Ectodermal cell (in vitro differentiated cells): ENCODE results near the gene MNX1.

ENCODE experiments used
- H3K27ac ChIP-seq: 2 replicates; pipeline ENCODE4 v1.7.0; 2013; ENCODE audit warnings: mild to moderate bottlenecking, low read depth, low read length; ENCODE audit not compliant: insufficient read depth, poor library complexity, severe bottlenecking
- H3K27me3 ChIP-seq: 2 replicates; pipeline ENCODE4 v1.7.0; 2013; ENCODE audit warnings: mild to moderate bottlenecking, low read length; ENCODE audit not compliant: insufficient read depth, control insufficient read depth, poor library complexity, severe bottlenecking
- H3K36me3 ChIP-seq: one replicate; pipeline ENCODE4 v1.7.0; 2013; ENCODE audit warnings: low read length; ENCODE audit not compliant: control insufficient read depth, insufficient read depth
- H3K4me1 ChIP-seq: one replicate; pipeline ENCODE4 v1.7.0; 2013; ENCODE audit warnings: low read length; ENCODE audit not compliant: control insufficient read depth, insufficient read depth
- H3K4me3 ChIP-seq: 2 replicates; pipeline ENCODE4 v1.7.0; 2013; ENCODE audit warnings: low read depth, low read length, control low read depth; ENCODE audit not compliant: insufficient read depth
- H3K9me3 ChIP-seq: 2 replicates; pipeline ENCODE4 v1.7.0; 2013; ENCODE audit warnings: mild to moderate bottlenecking, low read length, moderate library complexity; ENCODE audit not compliant: control insufficient read depth
- WGBS, 2 experiments: methylation state at CpG; one replicate each; pipeline ENCODE4 v1.1.7; 2013; ENCODE audit warnings: missing lambda C conversion rate in 2 of 2; 5-methylcytosine and 5-hydroxymethylcytosine counted together

The MNX1 gene

GRCh38 chr7:156993021-156993924 lies 17.2 kb downstream of the MNX1 start:
- peaks cover 38% of the 10 kb centered on the region for H3K27me3 ChIP-seq
- WGBS, 2 experiments: 76 to 79% methylated on average over 32 of the region's 32 CpGs
- H3K9me3 ChIP-seq: no peaks in the 10 kb centered on the region
- no peak overlapping the region for H3K4me3 ChIP-seq
- no peak overlapping the region for H3K27ac ChIP-seq
- no peaks in the 10 kb centered on the region for H3K4me1 ChIP-seq
- H3K36me3 ChIP-seq: no peaks in the 10 kb centered on the region

- no peaks in the 10 kb centered on the region for H3K9me3 ChIP-seq
- no peaks in the 10 kb centered on the region for H3K36me3 ChIP-seq
- no peak overlapping the region for H3K4me3 ChIP-seq
- WGBS, 2 experiments: 91% methylated on average over 25 of the region's 25 CpGs
- H3K27ac ChIP-seq: no peak overlapping the region
- peaks cover 10% of the 10 kb centered on the region for H3K27me3 ChIP-seq
- no peaks in the 10 kb centered on the region for H3K4me1 ChIP-seq
Observed at GRCh38 chr7:156989766-156990535, 20.5 kb downstream of the MNX1 start.

- no peaks in the 10 kb centered on the region for H3K9me3 ChIP-seq
- H3K36me3 ChIP-seq: no peaks in the 10 kb centered on the region
- H3K27me3 ChIP-seq: peaks cover 7% of the 10 kb centered on the region
- no peak overlapping the region for H3K27ac ChIP-seq
- H3K4me3 ChIP-seq: no peak overlapping the region
- 87% methylated on average over 27 of the region's 27 CpGs for WGBS, 2 experiments
- no peaks in the 10 kb centered on the region for H3K4me1 ChIP-seq
Observed at GRCh38 chr7:156988343-156989185, 21.9 kb downstream of the MNX1 start.

DNA sequence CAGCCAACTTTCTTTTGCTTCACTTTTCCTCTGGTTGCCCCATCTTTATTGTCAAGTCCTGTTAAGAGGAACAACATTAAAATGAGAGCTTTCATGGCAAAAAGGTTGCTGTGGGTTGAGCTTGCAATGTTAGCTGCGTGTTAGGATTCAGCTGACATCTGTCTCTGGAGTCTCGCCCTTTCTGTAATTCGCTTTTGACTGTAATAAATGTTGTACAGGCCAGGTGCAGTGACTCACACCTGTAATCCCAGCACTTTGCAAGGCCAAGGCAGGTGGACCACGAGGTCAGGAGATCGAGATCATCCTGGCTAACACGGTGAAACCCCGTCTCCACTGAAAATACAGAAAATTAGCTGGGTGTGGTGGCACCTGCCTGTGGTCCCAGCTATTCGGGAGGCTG lies 24.1 kb downstream of the MNX1 start:
- Histone ChIP-seq H3K27me3 (no peaks in the 10 kb centered on the region), H3K9me3 (no peaks in the 10 kb centered on the region), H3K36me3 (no peaks in the 10 kb centered on the region), H3K27ac (no peak overlapping the region), H3K4me3 (no peak overlapping the region), H3K4me1 (no peaks in the 10 kb centered on the region)
- 94 to 95% methylated on average over 8 of the region's 8 CpGs for WGBS, 2 experiments

- WGBS, 2 experiments: 90 to 91% methylated on average over 29 of the region's 29 CpGs
- no peak overlapping the region for H3K4me3 ChIP-seq
Observed at GRCh38 chr7:156985101-156985992, 25.1 kb downstream of the MNX1 start.

GRCh38 chr7:156984174-156984891 lies 26.1 kb downstream of the MNX1 start:
- H3K36me3 ChIP-seq: no peaks in the 10 kb centered on the region
- 91 to 94% methylated on average over 11 to 13 of the region's 14 CpGs for WGBS, 2 experiments

More at GRCh38 chr7:156985101-156985992, 25.1 kb downstream of the MNX1 start:
- no peaks in the 10 kb centered on the region for H3K27me3 ChIP-seq
- no peaks in the 10 kb centered on the region for H3K4me1 ChIP-seq
- H3K9me3 ChIP-seq: no peaks in the 10 kb centered on the region
- no peaks in the 10 kb centered on the region for H3K36me3 ChIP-seq
- H3K27ac ChIP-seq: no peak overlapping the region

DNA sequence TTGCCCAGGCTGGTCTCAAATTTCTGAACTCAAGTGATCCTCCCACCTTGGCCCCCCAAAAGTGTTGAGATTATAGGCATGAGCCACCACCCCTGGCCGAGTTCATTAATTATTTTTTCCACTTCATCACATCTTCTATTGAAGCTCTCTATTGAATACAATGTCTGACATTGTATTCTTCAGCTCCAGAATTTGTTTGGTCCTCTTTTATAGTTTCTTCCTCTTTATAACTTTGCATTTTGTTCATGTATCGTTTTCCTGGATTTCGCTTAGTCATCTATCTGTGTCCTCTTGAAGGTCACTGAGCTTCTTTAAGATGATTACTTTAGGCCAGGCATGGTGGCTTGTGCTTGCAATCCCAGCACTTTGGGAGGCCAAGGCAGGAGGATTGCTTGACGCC lies 30.8 kb downstream of the MNX1 start:
- Histone ChIP-seq H3K9me3 (no peaks in the 10 kb centered on the region), H3K4me1 (no peaks in the 10 kb centered on the region), H3K4me3 (no peak overlapping the region), H3K36me3 (no peaks in the 10 kb centered on the region), H3K27ac (no peak overlapping the region), H3K27me3 (no peaks in the 10 kb centered on the region)
- WGBS, 2 experiments: 89 to 91% methylated on average over 4 of the region's 4 CpGs

More at GRCh38 chr7:156984174-156984891, 26.1 kb downstream of the MNX1 start:
- Histone ChIP-seq H3K27ac (no peak overlapping the region), H3K27me3 (no peaks in the 10 kb centered on the region), H3K9me3 (no peaks in the 10 kb centered on the region), H3K4me1 (no peaks in the 10 kb centered on the region), H3K4me3 (no peak overlapping the region)

- no peak overlapping the region for H3K4me3 ChIP-seq
- 93 to 100% methylated on average over 1 of the region's 1 CpG for WGBS, 2 experiments
- no peaks in the 10 kb centered on the region for H3K27me3 ChIP-seq
- no peaks in the 10 kb centered on the region for H3K4me1 ChIP-seq
- no peak overlapping the region for H3K27ac ChIP-seq
- H3K9me3 ChIP-seq: no peaks in the 10 kb centered on the region
- H3K36me3 ChIP-seq: no peaks in the 10 kb centered on the region
Observed at GRCh38 chr7:156979007-156979606, 31.4 kb downstream of the MNX1 start.
